Measurements from ENCODE around the gene ABCG1.

DNA sequence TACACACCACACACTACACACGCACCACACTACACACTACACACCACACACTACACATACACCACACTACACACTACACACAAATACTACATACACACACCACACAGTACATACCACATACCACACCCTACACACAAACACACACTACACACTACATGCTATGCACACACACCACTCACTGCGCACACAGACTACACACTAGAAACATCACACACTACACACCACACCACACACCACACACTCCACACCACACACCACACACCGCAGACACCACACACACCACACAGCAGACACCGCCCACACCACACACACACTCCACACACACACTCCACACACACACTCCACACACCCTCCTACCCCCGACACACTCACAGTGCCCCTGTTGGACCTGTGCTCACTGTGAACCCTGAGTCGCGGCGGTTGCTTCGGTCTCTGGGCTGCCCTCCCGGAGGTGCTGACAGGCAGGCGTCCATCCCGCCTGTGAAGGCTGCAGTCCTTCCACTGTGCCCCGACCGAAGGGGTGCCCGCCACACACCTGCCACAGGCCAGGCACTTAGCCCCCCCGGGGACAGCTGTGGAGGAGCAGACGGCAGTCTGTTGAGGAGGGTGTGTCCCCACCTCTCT is 74.8 kb downstream of the ABCG1 start:
- TF ChIP-seq, protein P1, sequence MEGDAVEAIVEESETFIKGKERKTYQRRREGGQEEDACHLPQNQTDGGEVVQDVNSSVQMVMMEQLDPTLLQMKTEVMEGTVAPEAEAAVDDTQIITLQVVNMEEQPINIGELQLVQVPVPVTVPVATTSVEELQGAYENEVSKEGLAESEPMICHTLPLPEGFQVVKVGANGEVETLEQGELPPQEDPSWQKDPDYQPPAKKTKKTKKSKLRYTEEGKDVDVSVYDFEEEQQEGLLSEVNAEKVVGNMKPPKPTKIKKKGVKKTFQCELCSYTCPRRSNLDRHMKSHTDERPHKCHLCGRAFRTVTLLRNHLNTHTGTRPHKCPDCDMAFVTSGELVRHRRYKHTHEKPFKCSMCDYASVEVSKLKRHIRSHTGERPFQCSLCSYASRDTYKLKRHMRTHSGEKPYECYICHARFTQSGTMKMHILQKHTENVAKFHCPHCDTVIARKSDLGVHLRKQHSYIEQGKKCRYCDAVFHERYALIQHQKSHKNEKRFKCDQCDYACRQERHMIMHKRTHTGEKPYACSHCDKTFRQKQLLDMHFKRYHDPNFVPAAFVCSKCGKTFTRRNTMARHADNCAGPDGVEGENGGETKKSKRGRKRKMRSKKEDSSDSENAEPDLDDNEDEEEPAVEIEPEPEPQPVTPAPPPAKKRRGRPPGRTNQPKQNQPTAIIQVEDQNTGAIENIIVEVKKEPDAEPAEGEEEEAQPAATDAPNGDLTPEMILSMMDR (conservative IDR thresholded peaks at IDR 0.05; ENCODE audit: low read depth in 2 of 2) = no peak
- TF ChIP-seq EZH2phosphoT487 (IDR thresholded peaks at IDR 0.05; ENCODE audit: unreplicated experiment) (no peak), EZH2 (IDR thresholded peaks at IDR 0.05; ENCODE audit: low read depth, unreplicated experiment) (no peak), POLR2AphosphoS5 (IDR thresholded peaks at IDR 0.05; ENCODE audit: low read depth) (no peak), CREB1 (CRISPR knock-in tag; IDR thresholded peaks at IDR 0.05; ENCODE audit: low read depth) (no peak), NANOG (IDR thresholded peaks at IDR 0.05; ENCODE audit: borderline replicate concordance) (no peak)
- TF ChIP-seq, protein P2, sequence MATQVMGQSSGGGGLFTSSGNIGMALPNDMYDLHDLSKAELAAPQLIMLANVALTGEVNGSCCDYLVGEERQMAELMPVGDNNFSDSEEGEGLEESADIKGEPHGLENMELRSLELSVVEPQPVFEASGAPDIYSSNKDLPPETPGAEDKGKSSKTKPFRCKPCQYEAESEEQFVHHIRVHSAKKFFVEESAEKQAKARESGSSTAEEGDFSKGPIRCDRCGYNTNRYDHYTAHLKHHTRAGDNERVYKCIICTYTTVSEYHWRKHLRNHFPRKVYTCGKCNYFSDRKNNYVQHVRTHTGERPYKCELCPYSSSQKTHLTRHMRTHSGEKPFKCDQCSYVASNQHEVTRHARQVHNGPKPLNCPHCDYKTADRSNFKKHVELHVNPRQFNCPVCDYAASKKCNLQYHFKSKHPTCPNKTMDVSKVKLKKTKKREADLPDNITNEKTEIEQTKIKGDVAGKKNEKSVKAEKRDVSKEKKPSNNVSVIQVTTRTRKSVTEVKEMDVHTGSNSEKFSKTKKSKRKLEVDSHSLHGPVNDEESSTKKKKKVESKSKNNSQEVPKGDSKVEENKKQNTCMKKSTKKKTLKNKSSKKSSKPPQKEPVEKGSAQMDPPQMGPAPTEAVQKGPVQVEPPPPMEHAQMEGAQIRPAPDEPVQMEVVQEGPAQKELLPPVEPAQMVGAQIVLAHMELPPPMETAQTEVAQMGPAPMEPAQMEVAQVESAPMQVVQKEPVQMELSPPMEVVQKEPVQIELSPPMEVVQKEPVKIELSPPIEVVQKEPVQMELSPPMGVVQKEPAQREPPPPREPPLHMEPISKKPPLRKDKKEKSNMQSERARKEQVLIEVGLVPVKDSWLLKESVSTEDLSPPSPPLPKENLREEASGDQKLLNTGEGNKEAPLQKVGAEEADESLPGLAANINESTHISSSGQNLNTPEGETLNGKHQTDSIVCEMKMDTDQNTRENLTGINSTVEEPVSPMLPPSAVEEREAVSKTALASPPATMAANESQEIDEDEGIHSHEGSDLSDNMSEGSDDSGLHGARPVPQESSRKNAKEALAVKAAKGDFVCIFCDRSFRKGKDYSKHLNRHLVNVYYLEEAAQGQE (IDR thresholded peaks at IDR 0.05; ENCODE audit: unreplicated experiment) = no peak

Data from GM23338 (cell line).